HUES64 (cell line): ENCODE data around the gene MYH6.
"Not testable (repeated sequence)": the region's sequence is repeated elsewhere in the genome, so short reads cannot be mapped to it uniquely, and the experiment has no call there.

Experiments
- H3K27ac ChIP-seq: 2 replicates; pipeline ENCODE4 v1.7.0; 2013; ENCODE audit warnings: low read depth, low read length, inconsistent platforms
- H3K27me3 ChIP-seq: 2 replicates; pipeline ENCODE4 v1.6.1; 2013; ENCODE audit warnings: mild to moderate bottlenecking, low read length; ENCODE audit not compliant: insufficient read depth
- H3K36me3 ChIP-seq: 2 replicates; pipeline ENCODE4 v1.6.1; 2013; ENCODE audit warnings: mild to moderate bottlenecking, low read length; ENCODE audit not compliant: insufficient read depth
- H3K4me1 ChIP-seq: 2 replicates; pipeline ENCODE4 v1.6.1; 2013; ENCODE audit warnings: mild to moderate bottlenecking, low read length, moderate library complexity; ENCODE audit not compliant: insufficient read depth
- H3K4me3 ChIP-seq: 2 replicates; pipeline ENCODE4 v1.5.1; 2013; ENCODE audit warnings: mild to moderate bottlenecking, low read length, moderate library complexity
- H3K9ac ChIP-seq: 2 replicates; pipeline ENCODE4 v1.6.1; 2013; ENCODE audit warnings: mild to moderate bottlenecking, low read depth, low read length
- H3K9me3 ChIP-seq: 2 replicates; pipeline ENCODE4 v1.6.1; 2013; ENCODE audit warnings: low read depth, low read length; ENCODE audit not compliant: insufficient read depth
- WGBS: fragments of 150-250, 120-280 bp; methylation state at CpG from one replicate; pipeline ENCODE4 v1.1.7; 2013; ENCODE audit warnings: missing lambda C conversion rate; 5-methylcytosine and 5-hydroxymethylcytosine counted together

Gene MYH6

GRCh38 chr14:23403139-23403438, 5.0 kb downstream of the MYH6 start:
- 77% methylated on average over 7 of the region's 7 CpGs for WGBS
- Histone ChIP-seq H3K4me1 (no peaks in the 10 kb centered on the region), H3K9ac (no peak overlapping the region), H3K9me3 (no peaks in the 10 kb centered on the region), H3K27me3 (0 out of 2 replicates have a peak, but pooled peaks cover 3% of the 10 kb centered on the region), H3K4me3 (no peak overlapping the region), H3K36me3 (no peaks in the 10 kb centered on the region), H3K27ac (no peak overlapping the region)

GRCh38 chr14:23402296-23403138, 5.6 kb downstream of the MYH6 start:
- 71% methylated on average over 25 of the region's 25 CpGs for WGBS
- Histone ChIP-seq H3K27ac (no peak overlapping the region), H3K9ac (no peak overlapping the region), H3K36me3 (no peaks in the 10 kb centered on the region), H3K4me1 (no peaks in the 10 kb centered on the region), H3K27me3 (0 out of 2 replicates have a peak, but pooled peaks cover 3% of the 10 kb centered on the region), H3K9me3 (no peaks in the 10 kb centered on the region), H3K4me3 (no peak overlapping the region)

- no peaks in the 10 kb centered on the region for H3K36me3 ChIP-seq
- 92% methylated on average over 4 of the region's 4 CpGs for WGBS
These were observed 6.8 kb downstream of the MYH6 start for GRCh38 chr14:23401291-23401690.

GRCh38 chr14:23400496-23401149, 7.5 kb downstream of the MYH6 start:
- not testable (repeated sequence) for H3K9me3 ChIP-seq, H3K27me3 ChIP-seq
- WGBS = 95% methylated on average over 16 of the region's 16 CpGs

More at GRCh38 chr14:23401291-23401690, 6.8 kb downstream of the MYH6 start:
- Histone ChIP-seq H3K4me1 (no peaks in the 10 kb centered on the region), H3K4me3 (no peak overlapping the region), H3K27ac (no peak overlapping the region), H3K9me3 (no peaks in the 10 kb centered on the region), H3K27me3 (0 out of 2 replicates have a peak, but pooled peaks cover 3% of the 10 kb centered on the region), H3K9ac (no peak overlapping the region)

GRCh38 chr14:23399591-23399990, 8.5 kb downstream of the MYH6 start:
- Histone ChIP-seq H3K4me3 (no peak overlapping the region), H3K36me3 (no peaks in the 10 kb centered on the region), H3K27ac (no peak overlapping the region), H3K9me3 (no peaks in the 10 kb centered on the region), H3K27me3 (0 out of 2 replicates have a peak, but pooled peaks cover 3% of the 10 kb centered on the region), H3K4me1 (no peaks in the 10 kb centered on the region), H3K9ac (no peak overlapping the region)
- WGBS = 90% methylated on average over 6 of the region's 6 CpGs

More at GRCh38 chr14:23400496-23401149, 7.5 kb downstream of the MYH6 start:
- not testable (repeated sequence) for H3K4me3 ChIP-seq, H3K27ac ChIP-seq, H3K36me3 ChIP-seq, H3K9ac ChIP-seq, H3K4me1 ChIP-seq

DNA sequence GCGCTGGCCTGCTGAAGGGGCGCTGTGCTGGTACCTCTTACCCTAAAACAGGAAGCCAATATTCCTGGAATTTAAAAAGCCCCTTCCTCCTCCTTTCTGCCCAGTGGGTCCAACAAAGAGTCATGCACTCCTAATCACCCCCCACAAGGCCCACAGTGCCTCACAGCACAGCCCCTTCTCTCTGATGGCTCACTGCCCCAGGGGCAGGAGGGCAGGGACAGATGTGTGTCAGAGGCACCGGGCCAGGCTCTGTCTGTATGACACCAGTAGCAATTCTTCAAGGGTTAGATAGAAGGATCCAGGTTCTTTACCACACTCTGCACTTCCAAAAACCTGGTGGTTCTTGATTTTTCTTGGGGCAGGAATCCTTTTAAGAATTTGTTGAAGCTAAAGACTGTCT, 8.9 kb downstream of the MYH6 start:
- Histone ChIP-seq H3K27me3 (0 out of 2 replicates have a peak, but pooled peaks cover 3% of the 10 kb centered on the region), H3K4me1 (no peaks in the 10 kb centered on the region), H3K9ac (no peak overlapping the region), H3K9me3 (no peaks in the 10 kb centered on the region), H3K36me3 (no peaks in the 10 kb centered on the region), H3K4me3 (no peak overlapping the region), H3K27ac (no peak overlapping the region)
- WGBS = 93% methylated on average over 3 of the region's 3 CpGs

GRCh38 chr14:23398348-23398747, 9.7 kb downstream of the MYH6 start:
- 93% methylated on average over 4 of the region's 4 CpGs for WGBS
- H3K9me3 ChIP-seq = no peaks in the 10 kb centered on the region

GRCh38 chr14:23396781-23397407, 11.2 kb downstream of the MYH6 start:
- Histone ChIP-seq H3K9me3 (no peaks in the 10 kb centered on the region), H3K27me3 (no peaks in the 10 kb centered on the region), H3K36me3 (no peaks in the 10 kb centered on the region), H3K4me1 (no peaks in the 10 kb centered on the region), H3K9ac (no peak overlapping the region), H3K27ac (no peak overlapping the region), H3K4me3 (no peak overlapping the region)
- 95% methylated on average over 10 of the region's 10 CpGs for WGBS

More at GRCh38 chr14:23398348-23398747, 9.7 kb downstream of the MYH6 start:
- Histone ChIP-seq H3K27me3 (no peaks in the 10 kb centered on the region), H3K4me1 (no peaks in the 10 kb centered on the region), H3K4me3 (no peak overlapping the region), H3K27ac (no peak overlapping the region), H3K9ac (no peak overlapping the region), H3K36me3 (no peaks in the 10 kb centered on the region)

DNA sequence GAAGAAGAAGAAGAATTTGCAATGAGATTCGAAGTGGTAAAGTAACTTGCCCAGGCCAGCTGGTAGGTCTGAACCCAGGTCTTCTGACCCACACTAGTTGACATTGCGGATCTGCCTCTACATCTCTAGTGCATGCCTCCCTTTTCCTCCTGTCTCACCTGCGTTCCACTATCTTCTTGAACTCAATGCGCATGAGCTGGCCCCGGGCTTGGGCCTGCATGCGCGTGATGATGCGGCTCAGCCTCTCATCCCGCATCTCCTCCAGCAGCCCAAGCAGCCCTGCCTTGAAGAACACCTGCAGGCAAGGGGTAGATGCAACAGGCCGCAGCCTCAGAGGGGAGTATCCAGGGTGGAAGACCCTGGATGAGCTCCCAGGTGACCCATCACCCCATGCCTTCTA, 11.9 kb downstream of the MYH6 start:
- H3K27ac ChIP-seq = no peak overlapping the region
- H3K4me3 ChIP-seq = no peak overlapping the region
- H3K9me3 ChIP-seq = no peaks in the 10 kb centered on the region
- no peaks in the 10 kb centered on the region for H3K4me1 ChIP-seq
- H3K9ac ChIP-seq = no peak overlapping the region
- no peaks in the 10 kb centered on the region for H3K36me3 ChIP-seq
- H3K27me3 ChIP-seq = no peaks in the 10 kb centered on the region
- WGBS = 91% methylated on average over 10 of the region's 10 CpGs

- Histone ChIP-seq H3K4me3 (no peak overlapping the region), H3K36me3 (no peaks in the 10 kb centered on the region), H3K4me1 (no peaks in the 10 kb centered on the region), H3K27ac (no peak overlapping the region), H3K9ac (no peak overlapping the region), H3K27me3 (no peaks in the 10 kb centered on the region), H3K9me3 (no peaks in the 10 kb centered on the region)
- WGBS = 88% methylated on average over 7 of the region's 7 CpGs
These were observed 15.5 kb downstream of the MYH6 start for GRCh38 chr14:23392613-23393012.

GRCh38 chr14:23389871-23390270, 18.2 kb downstream of the MYH6 start:
- H3K9ac ChIP-seq, H3K4me1 ChIP-seq, H3K4me3 ChIP-seq, H3K27ac ChIP-seq, H3K36me3 ChIP-seq, H3K9me3 ChIP-seq, H3K27me3 ChIP-seq: not testable (repeated sequence)
- WGBS = 97% methylated on average over 2 of the region's 19 CpGs
